Ishikawa (cell line): ENCODE data around the gene CD46.

Experiments used
- CEBPB ChIP-seq: IDR thresholded peaks from 2 replicates; pipeline ENCODE4 v1.6.1; 2012
- EGR1 ChIP-seq: IDR thresholded peaks from 2 replicates; pipeline ENCODE4 v1.6.1; 2012
- EP300 ChIP-seq: IDR thresholded peaks from 2 replicates; pipeline ENCODE4 v1.6.1; 2012; ENCODE audit warnings: borderline replicate concordance
- FOXM1 ChIP-seq: IDR thresholded peaks from 2 replicates; pipeline ENCODE4 v1.6.1; 2012; ENCODE audit warnings: low read depth, borderline replicate concordance
- MAX ChIP-seq: IDR thresholded peaks from 2 replicates; pipeline ENCODE4 v1.6.1; 2012
- NFIC ChIP-seq: IDR thresholded peaks from 2 replicates; pipeline ENCODE4 v1.6.1; 2012
- RAD21 ChIP-seq: IDR thresholded peaks from 2 replicates; pipeline ENCODE4 v1.6.1; 2012; ENCODE audit warnings: low read depth
- TEAD4 ChIP-seq: IDR thresholded peaks from 2 replicates; pipeline ENCODE4 v1.6.1; 2012
- USF1 ChIP-seq: IDR thresholded peaks from 2 replicates; pipeline ENCODE4 v1.6.1; 2012
- YY1 ChIP-seq: IDR thresholded peaks from 2 replicates; pipeline ENCODE4 v1.6.1; 2012; ENCODE audit warnings: low read depth
- ZBTB7A ChIP-seq: IDR thresholded peaks from 2 replicates; pipeline ENCODE4 v1.6.1; 2012; ENCODE audit warnings: low read depth

GRCh38 chr1:207766569-207766968 lies 14.7 kb downstream of the CD46 start:
- TF ChIP-seq YY1 (no peak), NFIC (no peak), RAD21 (no peak), EP300 (no peak), USF1 (no peak), ZBTB7A (no peak), FOXM1 (no peak), MAX (no peak), EGR1 (no peak), CEBPB (no peak), TEAD4 (no peak)
